HG02973 (cell line): ENCODE results near the gene PKP1.

Experiments
- ATAC-seq: cut with Tn5 transposase; IDR thresholded peaks from one replicate; pipeline ENCODE4 v1.9.1; 2021; ENCODE audit warnings: moderate library complexity; ENCODE audit not compliant: unreplicated experiment

PKP1 gene

GRCh38 chr1:201280884-201281283 is 2.4 kb upstream of the PKP1 start:
- no peak for ATAC-seq

GRCh38 chr1:201281573-201281972 is 1.7 kb upstream of the PKP1 start:
- ATAC-seq: no peak

- ATAC-seq: no peak
These were observed 1.1 kb upstream of the PKP1 start for GRCh38 chr1:201282216-201282615.

- ATAC-seq: no peak
These were observed 689 bp downstream of the PKP1 start for GRCh38 chr1:201283836-201284553.

GRCh38 chr1:201284636-201285035 is 1.3 kb downstream of the PKP1 start:
- ATAC-seq: no peak

GRCh38 chr1:201285846-201286245 is 2.5 kb downstream of the PKP1 start:
- ATAC-seq: no peak

GRCh38 chr1:201286445-201286844 is 3.1 kb downstream of the PKP1 start:
- ATAC-seq: no peak

GRCh38 chr1:201288007-201288406 is 4.7 kb downstream of the PKP1 start:
- ATAC-seq: no peak

GRCh38 chr1:201288765-201289164 is 5.5 kb downstream of the PKP1 start:
- no peak for ATAC-seq

- ATAC-seq: no peak
These were observed 7.2 kb downstream of the PKP1 start for GRCh38 chr1:201290551-201290950.

- ATAC-seq: no peak
These were observed 8.6 kb downstream of the PKP1 start for GRCh38 chr1:201291916-201292315.

- ATAC-seq: no peak
These were observed 11.6 kb downstream of the PKP1 start for GRCh38 chr1:201294876-201295275.

GRCh38 chr1:201295346-201295745 is 12.0 kb downstream of the PKP1 start:
- no peak for ATAC-seq

- ATAC-seq: no peak
These were observed 12.6 kb downstream of the PKP1 start for GRCh38 chr1:201295861-201296260.

- no peak for ATAC-seq
These were observed 13.0 kb downstream of the PKP1 start for GRCh38 chr1:201296352-201296751.

- no peak for ATAC-seq
These were observed 15.4 kb downstream of the PKP1 start for GRCh38 chr1:201298396-201299381.

GRCh38 chr1:201299968-201300367 is 16.7 kb downstream of the PKP1 start:
- no peak for ATAC-seq

- ATAC-seq: no peak
These were observed 17.3 kb downstream of the PKP1 start for GRCh38 chr1:201300641-201301040.

GRCh38 chr1:201302163-201303152 is 19.2 kb downstream of the PKP1 start:
- no peak for ATAC-seq

GRCh38 chr1:201304126-201304525 is 20.8 kb downstream of the PKP1 start:
- ATAC-seq: no peak

- ATAC-seq: no peak
These were observed 22.5 kb downstream of the PKP1 start for GRCh38 chr1:201305815-201306214.
